AG04449 (cell line): ENCODE results near the gene GPM6B.

Source experiments
- CTCF ChIA-PET: fragments of 350-600 bp; formaldehyde crosslinking; extraction: SDS; loops from one replicate; lab custom pipeline; 2021; ENCODE audit warnings: antibody characterized with exemption; lab: Yijun Ruan, JAX
- POLR2A ChIA-PET: fragments of 400-600, 350-600 bp; formaldehyde crosslinking; extraction: SDS; loops from one replicate; lab custom pipeline; 2020; ENCODE audit warnings: antibody characterized with exemption, inconsistent platforms; lab: Yijun Ruan, JAX
- DNase-seq: peaks from one replicate; pipeline ENCODE4 v3.0.0-alpha.2; 2010; ENCODE audit warnings: low read depth, low spot score
- H3K4me3 ChIP-seq: 2 replicates; pipeline ENCODE4 v1.5.1; 2011; ENCODE audit warnings: low read depth, mild to moderate bottlenecking, control low read depth, low read length
- TF ChIP-seq, protein P1 (sequence below): IDR thresholded peaks from one replicate; pipeline ENCODE4 v1.5.1; 2011; ENCODE audit warnings: mild to moderate bottlenecking, moderate library complexity, low read length, control low read depth, inconsistent platforms; ENCODE audit not compliant: insufficient read depth; ENCODE audit errors: missing control alignments

The GPM6B gene

DNA sequence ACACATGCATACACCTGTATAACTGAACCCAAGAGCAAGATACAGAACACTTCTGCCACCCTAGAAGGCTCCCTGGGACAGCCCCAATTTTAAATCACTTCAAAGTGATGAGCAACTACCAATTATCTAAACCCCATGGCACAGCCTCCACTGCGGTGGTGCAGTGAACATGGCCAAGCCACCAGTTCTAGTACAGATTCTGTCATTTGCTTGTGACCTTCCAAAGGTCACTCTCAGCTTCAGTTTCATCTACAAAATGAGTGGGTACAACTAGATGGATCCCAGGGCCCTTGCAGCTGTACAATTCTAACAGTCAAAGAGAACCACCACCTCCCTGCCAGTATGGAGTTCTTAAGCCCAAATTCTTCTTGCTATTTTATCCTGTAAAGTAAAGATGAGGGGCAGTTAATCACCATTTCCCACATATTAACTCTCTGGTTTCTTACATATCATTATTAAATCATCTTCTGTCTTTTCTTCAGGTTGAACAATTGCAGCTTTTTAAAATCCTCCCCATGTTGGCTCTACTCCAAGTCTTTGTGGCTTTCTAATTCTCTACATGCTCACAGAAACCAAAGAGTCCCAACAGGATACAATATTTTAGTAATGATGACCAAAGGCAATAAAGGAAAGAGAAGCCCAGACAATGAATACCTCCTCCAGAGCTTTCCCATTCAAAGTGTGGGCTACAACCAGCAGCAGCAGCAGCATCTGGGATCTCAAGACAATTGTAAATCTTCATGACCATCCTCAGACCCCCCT, 39.0 kb upstream of the GPM6B start:
- CTCF ChIA-PET = no interaction called here
- no peak for DNase-seq
- POLR2A ChIA-PET = no interaction called here
- H3K4me3 ChIP-seq = no peak overlapping the region
- TF ChIP-seq, protein P1, sequence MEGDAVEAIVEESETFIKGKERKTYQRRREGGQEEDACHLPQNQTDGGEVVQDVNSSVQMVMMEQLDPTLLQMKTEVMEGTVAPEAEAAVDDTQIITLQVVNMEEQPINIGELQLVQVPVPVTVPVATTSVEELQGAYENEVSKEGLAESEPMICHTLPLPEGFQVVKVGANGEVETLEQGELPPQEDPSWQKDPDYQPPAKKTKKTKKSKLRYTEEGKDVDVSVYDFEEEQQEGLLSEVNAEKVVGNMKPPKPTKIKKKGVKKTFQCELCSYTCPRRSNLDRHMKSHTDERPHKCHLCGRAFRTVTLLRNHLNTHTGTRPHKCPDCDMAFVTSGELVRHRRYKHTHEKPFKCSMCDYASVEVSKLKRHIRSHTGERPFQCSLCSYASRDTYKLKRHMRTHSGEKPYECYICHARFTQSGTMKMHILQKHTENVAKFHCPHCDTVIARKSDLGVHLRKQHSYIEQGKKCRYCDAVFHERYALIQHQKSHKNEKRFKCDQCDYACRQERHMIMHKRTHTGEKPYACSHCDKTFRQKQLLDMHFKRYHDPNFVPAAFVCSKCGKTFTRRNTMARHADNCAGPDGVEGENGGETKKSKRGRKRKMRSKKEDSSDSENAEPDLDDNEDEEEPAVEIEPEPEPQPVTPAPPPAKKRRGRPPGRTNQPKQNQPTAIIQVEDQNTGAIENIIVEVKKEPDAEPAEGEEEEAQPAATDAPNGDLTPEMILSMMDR = no peak

DNA sequence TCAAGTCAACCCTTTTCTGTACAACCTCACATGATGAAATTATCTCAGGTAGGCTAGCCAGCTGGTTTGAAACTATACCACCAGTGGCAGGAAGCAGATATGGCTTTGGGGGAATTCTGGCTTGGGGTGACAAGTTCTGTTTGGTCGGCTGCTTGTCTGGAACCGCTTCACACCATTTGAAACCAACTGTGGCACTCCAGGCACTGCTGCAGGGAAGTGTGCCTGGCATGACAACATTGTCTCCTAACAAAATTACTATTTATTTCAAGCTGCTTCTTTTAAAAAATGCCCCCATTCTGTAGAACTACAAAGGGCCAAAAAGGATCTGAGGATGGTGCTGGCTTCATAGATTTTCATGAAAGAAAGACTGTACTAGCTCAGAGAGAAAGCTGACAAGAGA, 37.1 kb upstream of the GPM6B start:
- no peak overlapping the region for H3K4me3 ChIP-seq
- DNase-seq = no peak
- POLR2A ChIA-PET = no interaction called here
- TF ChIP-seq, protein P1 = no peak
- CTCF ChIA-PET = no interaction called here

DNA sequence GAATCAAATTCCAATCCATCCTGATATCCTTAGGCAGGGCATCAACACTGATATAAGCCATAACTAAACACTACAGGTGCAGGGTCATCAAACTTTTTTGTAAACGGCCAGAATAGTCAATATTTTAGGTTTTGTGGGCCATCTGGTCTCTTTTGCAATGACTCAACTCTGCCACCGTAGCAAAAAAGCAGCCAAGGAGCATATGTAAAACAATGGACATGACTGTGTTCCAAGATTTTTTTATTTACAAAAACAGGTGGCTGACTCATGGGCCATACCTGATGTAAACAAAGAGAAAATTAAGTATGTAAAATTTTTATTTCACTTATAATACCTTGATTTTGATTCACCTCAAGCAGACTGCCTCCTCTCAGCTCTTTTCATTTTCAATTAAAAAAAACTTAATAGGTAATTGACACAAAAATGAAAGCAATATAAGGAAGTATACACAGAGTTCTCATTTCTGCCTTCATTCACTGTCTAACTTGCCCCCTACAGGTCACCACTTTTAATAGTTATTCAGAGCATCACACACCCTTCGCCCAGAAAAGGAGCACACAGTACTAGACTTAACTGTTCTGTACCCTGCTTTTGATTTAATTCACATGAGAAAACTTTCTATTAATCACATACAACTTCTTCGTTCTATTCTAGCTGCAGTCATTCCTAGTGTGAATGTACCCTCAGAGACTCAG, 35.3 kb upstream of the GPM6B start:
- ChIA-PET POLR2A (no interaction called here), CTCF (no interaction called here)
- TF ChIP-seq, protein P1 = no peak
- H3K4me3 ChIP-seq = no peak overlapping the region
- DNase-seq = no peak

DNA sequence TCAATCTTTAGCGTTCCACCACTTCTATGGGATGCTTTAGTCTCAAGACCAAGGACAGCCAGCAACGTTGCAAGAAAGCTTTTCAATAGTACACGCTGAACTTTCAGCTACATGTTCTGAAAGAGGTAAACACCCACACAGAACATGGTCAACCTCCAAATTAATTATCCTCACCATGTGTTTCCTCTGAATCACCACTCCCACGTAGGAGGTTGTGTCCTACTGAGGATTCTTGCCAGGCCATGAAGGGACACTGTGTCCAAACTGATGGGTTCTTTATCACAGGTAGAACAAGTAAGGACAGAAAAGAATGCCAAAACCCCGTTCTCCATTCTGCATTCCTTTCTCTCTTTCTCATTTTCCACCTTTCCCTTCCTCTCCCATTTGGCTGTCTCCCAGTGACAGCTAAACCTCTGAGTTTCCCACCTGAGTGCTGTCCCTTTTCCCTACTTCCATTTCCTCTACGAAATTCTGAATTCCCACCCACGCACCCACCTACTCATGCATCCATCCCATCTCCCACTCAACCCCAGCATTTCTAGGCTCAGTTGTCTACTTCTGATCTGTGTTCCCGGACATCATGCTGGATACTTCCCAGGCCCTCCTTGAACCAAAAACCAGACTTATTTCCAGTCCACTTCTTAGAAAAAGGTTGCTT, 29.0 kb upstream of the GPM6B start:
- TF ChIP-seq, protein P1 = no peak
- DNase-seq = no peak
- ChIA-PET POLR2A (no interaction called here), CTCF (interaction anchor here (1.0 kb wide), 1 partner anchor 16 kb away, joined by 3 read pairs; no protein-coding TSS in a partner anchor)
- no peak overlapping the region for H3K4me3 ChIP-seq

- DNase-seq = no peak
- no peak overlapping the region for H3K4me3 ChIP-seq
- TF ChIP-seq, protein P1 = no peak
- POLR2A ChIA-PET = no interaction called here
- CTCF ChIA-PET = no interaction called here
Measured at GRCh38 chrX:13843150-13843721, 26.3 kb upstream of the GPM6B start.

GRCh38 chrX:13840121-13840520, 23.2 kb upstream of the GPM6B start:
- CTCF ChIA-PET = no interaction called here

More at GRCh38 chrX:13840121-13840520, 23.2 kb upstream of the GPM6B start:
- H3K4me3 ChIP-seq = no peak overlapping the region
- no peak for DNase-seq
- TF ChIP-seq, protein P1 = no peak
- POLR2A ChIA-PET = no interaction called here
